ENCODE measurements around the gene AIRE.
"Not testable (repeated sequence)": the region's sequence is repeated elsewhere in the genome, so short reads cannot be mapped to it uniquely, and the experiment has no call there.

AIRE gene

DNA sequence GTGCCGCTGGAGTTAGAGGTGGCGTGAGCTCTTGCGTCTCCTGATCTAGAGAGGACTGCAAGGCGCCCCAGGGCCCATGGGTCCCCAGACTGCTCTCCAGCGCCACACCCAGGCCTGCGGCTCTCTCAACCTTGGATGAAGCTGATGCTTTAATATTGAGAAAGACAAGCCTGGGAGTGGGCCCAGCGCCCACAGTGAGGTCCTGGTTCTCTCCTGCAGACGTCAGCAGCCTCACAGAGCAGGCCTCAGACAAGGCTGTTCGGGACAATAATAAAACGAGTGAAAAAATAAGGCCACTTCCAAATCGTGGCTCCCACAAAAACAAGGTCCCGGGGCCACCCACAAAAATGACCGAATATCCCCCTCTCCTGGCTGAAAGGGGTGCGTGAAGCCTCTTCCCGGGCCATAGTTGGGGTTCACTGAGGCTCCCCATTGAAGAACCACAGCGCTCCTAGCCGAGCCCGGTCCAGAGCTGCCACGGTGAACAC, 18.0 kb upstream of the AIRE start:
- DNase-seq: peak; percentile 44

GRCh38 chr21:44269090-44269489, 16.6 kb upstream of the AIRE start:
- no peak for DNase-seq

DNA sequence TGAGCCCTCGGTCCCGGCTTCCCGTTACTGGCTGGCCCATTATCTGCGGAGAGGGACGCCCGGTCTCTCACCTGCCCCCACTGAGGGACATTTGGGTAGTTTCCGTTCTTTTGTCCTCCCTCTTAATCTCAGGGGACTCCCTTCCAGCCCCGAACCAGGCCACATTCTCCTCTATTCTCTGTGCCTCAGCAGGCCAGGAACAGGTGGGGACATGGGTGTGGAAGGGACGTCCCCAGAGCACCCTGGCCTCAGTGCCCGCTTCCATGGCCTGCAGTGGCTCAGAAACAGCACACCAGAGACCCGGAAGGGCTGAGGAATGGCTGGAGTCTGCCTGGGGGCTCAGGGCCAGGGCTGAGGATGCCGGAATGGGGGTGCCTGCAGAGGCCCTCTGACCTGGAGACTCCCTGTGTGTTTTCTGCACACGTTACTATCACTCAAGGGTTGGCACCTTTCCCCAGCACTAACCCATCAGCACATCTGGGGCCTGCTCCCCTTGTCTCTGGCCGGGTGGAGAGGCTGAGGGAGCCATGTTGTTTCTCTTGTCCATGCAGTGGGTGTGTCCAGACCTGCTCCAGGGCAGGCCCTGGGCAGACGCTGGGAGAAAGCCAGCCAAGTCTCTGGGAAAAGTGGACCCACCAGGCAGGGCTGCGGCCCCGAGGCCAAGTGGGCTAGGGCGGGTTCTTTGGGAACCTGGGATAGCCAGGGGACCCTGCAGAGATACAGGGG, 14.0 kb upstream of the AIRE start:
- DNase-seq: no peak

DNA sequence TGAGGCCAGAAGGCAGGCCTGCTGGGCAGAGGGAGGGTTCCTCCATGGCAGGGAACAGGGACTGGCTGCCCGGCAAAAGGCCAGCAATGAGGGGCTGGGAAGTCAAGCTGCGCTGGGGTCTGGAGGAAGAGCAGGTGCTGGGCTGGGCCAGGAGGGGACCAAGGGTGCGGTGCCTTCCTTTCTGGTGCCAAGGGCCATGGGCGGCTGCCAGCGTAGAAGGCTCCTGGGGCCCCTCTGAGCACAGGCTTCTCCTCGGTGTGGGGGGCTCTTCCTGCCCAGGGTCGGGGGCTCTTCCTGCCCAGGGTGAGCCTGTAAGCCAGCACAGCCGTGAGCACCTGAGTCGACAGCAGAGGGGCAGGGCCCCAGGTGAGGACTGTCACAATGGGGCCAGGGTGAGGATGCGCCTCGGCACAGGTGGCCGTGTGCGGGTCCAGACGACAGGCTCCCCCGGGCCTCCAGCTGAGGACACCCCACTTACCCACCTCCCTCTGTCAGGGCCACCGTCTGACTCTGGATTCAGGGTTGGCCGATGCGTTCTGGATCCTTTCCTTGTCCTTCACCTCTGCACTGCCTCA, 13.3 kb upstream of the AIRE start:
- no peak for DNase-seq

DNA sequence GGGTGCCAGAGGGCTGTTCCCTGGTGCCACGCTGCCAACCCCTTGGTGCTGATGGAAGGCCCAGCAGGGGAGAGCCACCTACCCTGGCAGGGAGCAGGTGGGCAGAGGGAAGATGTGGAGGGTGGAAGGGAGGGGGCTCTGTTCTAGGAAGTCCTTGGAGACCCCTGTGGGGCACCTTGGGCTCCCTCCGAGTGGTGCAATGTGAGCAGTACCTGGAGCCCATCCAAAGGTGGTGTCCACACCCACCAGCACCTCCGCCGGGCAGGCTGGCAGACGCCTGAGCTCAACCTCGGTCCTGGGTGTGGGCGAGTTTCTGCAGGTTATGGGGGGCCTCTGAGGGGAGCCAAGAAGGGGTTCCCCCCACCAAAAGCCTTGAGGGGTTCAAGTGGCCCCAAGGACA, 12.6 kb upstream of the AIRE start:
- no peak for DNase-seq

DNA sequence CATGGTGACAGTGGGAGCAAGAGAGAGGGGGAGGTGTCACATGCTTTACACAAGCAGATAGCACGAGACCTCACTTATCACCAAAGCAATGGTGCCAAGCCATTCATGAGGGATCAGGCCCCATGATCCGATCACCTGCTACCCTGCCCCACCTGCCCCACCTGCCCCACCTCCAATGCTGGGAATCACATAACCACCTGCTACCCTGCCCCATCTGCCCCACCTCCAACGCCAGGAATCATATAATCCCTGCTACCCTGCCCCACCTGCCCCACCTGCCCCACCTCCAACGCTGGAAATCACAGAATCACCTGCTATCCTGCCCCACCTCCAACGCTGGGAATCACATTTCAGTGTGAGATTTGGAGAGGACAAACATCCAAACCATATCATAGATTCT, 10.6 kb upstream of the AIRE start:
- DNase-seq: no peak

GRCh38 chr21:44279354-44280260, 6.1 kb upstream of the AIRE start:
- no peak for DNase-seq

- no peak for DNase-seq
These were observed 3.9 kb upstream of the AIRE start for GRCh38 chr21:44281801-44282200.

DNA sequence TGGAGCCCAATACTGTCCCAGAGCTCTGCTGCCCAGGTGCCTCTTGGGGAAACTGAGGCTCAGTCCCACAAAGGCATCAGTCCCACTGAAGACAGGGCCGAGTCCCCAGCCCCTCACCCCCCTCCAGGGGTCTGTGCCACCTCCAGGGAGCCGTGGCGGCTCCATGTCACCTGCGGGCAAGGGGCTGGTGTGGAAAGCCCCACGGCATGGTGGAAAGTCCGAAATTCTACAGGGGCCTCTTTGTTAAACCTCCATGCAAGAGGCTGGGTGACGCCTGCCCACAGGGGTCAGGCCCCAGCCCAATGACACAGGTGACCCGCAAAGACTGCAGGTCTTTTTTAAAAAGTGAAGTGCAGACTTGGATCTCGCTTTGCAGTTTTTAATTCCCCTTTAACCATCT, 3.3 kb upstream of the AIRE start:
- no peak for DNase-seq

DNA sequence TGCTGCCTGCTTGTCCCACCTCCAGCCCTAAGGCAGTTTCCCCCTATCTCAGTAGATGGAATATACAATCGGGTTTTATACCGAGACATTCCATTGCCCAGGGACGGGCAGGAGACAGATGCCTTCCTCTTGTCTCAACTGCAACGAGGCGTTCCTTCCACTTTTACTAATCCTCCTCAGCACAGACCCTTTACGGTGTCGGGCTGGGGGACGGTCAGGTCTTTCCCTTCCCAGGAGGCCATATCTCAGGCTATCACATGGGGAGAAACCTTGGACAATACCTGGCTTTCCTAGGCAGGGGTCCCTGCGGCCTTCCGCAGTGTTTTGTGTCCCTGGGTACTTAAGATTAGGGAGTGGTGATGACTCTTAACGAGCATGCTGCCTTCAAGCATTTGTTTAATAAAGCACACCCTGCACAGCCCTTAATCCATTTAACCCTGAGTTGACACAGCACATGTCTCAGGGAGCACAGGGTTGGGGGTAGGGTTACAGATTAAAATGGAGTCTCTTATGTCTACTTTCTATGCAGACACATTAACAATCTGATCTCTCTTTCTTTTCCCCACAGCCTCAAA, 2.4 kb upstream of the AIRE start:
- not testable (repeated sequence) for DNase-seq

GRCh38 chr21:44283948-44284347, 1.7 kb upstream of the AIRE start:
- DNase-seq: no peak

DNA sequence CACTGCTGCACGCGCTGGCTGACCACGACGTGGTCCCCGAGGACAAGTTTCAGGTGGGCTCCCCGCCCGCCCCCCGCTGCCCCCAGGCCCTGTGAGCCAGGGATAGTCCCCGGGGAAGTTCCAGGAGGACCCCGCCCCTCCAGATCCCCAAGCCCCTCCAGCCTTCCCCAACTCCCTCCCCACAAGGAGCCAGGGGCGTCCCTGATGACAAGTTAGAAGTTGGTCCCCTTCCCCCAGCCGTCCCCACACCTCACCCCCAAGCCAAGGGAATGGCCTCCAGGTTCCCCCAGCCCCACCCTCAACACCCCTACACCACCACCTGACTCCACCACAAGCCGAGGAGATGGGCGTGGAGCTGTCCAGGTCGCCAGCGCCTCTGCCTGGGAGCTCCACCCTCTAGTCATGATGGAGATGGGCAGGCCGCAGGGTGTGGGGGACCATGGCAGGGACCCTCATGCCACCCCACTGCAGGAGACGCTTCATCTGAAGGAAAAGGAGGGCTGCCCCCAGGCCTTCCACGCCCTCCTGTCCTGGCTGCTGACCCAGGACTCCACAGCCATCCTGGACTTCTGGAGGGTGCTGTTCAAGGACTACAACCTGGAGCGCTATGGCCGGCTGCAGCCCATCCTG, 525 bp downstream of the AIRE start:
- no peak for DNase-seq

DNA sequence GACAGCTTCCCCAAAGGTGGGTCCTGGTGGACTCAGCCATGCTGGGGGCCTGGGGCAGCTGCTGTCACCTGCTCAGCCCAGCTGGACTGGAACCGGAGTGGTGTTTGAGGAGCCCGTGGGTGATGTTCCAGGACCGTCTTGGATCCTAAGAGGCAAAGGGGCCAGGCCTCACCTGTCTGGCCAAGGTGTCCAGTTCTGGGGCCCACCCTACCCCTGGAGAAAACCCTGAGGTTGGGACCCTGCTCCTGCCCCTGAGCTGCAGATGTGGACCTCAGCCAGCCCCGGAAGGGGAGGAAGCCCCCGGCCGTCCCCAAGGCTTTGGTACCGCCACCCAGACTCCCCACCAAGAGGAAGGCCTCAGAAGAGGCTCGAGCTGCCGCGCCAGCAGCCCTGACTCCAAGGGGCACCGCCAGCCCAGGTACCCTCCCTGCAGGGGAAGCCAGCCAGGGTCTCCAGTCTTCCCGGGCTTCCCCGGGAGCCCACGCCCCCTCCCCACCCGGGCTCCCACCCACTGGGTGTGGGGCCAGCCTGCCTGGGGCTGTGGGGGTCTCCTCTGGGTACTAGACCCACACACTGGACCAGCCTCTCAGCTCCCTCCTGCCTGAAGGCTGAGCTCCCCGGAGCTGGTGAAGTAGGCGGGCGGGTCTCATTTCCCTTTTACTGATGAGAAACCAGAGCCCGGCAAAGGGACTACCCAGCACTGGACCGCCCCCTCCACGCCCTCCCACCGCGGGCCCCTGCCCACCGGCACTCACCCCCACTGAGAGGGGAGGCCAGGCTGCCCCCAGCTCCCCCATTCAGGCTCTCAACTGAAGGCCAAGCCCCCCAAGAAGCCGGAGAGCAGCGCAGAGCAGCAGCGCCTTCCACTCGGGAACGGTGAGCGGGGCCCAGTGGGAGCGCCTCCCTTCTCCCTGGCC, 1.3 kb downstream of the AIRE start:
- no peak for DNase-seq

GRCh38 chr21:44288251-44289110, 2.8 kb downstream of the AIRE start:
- no peak for DNase-seq

- DNase-seq: no peak
These were observed 3.8 kb downstream of the AIRE start for GRCh38 chr21:44289381-44290010.

DNA sequence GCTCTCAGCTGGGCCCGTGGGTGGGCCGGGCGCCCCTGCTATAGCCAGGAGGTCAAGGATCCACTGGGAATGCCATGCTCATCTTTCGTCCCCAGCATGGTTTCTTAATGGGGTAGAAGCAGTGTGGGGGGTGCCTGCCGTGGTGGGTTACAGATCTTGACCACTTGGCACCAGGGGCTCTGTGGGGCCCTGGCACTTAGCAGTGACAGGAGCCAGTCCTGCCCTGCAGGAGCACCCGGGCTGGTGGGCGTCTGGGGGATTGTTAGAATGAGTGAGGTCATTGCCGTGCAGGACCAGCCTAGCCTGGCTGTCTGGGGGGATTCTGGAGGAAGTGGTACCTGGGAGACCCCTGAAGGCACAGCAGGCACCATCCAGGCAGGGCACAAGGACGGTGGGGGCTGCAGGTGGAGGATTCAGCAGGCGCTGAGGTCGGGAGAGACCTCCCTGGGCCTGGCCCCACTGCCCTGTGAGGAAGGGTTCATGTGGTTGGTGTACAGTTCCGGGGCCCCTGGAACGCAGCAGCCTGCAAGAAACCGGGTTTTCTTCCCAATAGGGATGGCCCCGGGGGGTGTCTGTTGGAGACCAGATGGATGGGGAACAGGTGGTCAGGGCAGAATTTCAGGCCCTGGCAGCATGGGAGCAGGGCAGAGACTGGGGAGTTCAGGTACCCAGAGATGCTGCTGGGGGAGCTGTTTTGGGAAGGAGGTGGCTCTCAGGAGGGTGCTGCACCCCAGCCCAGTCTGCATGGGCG, 4.8 kb downstream of the AIRE start:
- DNase-seq: no peak

- no peak for DNase-seq
These were observed 5.6 kb downstream of the AIRE start for GRCh38 chr21:44291078-44291935.
